Heart right ventricle (tissue), 16 donors: ENCODE data around the gene CRYGS. TPM values are rescaled to one million over a fixed set of nuclear protein-coding genes. Genes with fewer than 3 reads are reported as not detected.

ENCODE experiments used
- ATAC-seq, 8 donors: fragments of 200-7000 bp; cut with Tn5 transposase; one replicate each; pipeline ENCODE4 v1.9.1; 2020; ENCODE audit warnings: mild to moderate bottlenecking in 8 of 8, moderate library complexity in 8 of 8, moderate number of reproducible peaks in 1 of 8
- DNase-seq, 2 donors: peaks; one replicate each; pipeline ENCODE4 v3.0.0-alpha.2; 2020
- H3K27ac ChIP-seq, 10 donors: fragments of 200-600 bp; sonication (generic) in 2 of 10; one replicate each; pipeline versions ENCODE4 v1.5.0 to v1.8.0; 2020 to 2022; ENCODE audit warnings: mild to moderate bottlenecking in 3 of 10
- H3K27me3 ChIP-seq, 7 donors: fragments of 200-600 bp; one replicate each; pipeline ENCODE4 v1.8.0; 2021 to 2022; ENCODE audit warnings: mild to moderate bottlenecking in 2 of 7
- H3K36me3 ChIP-seq, 9 donors: fragments of 200-600 bp; sonication (generic) in 1 of 9; one replicate each; pipeline versions ENCODE4 v1.5.0 to v1.8.0; 2020 to 2022; ENCODE audit warnings: mild to moderate bottlenecking in 2 of 9
- H3K4me1 ChIP-seq, 9 donors: fragments of 200-600 bp; sonication (generic) in 1 of 9; one replicate each; pipeline versions ENCODE4 v1.5.0 to v1.8.0; 2020 to 2022; ENCODE audit warnings: mild to moderate bottlenecking in 4 of 9
- H3K4me3 ChIP-seq, 10 donors: fragments of 200-600 bp; sonication (generic) in 2 of 10; one replicate each; pipeline versions ENCODE4 v1.5.0 to v1.8.0; 2020 to 2022; ENCODE audit warnings: mild to moderate bottlenecking in 7 of 10, moderate library complexity in 2 of 10
- H3K9me3 ChIP-seq, 11 donors: fragments of 200-600 bp in 10 of 11; sonication (generic) in 2 of 11; one replicate each; pipeline versions ENCODE4 v1.5.0 to v1.8.0; 2013 to 2022; ENCODE audit warnings: mild to moderate bottlenecking in 2 of 11, control low read depth in 1 of 11, moderate library complexity in 1 of 11
- WGBS, 2 donors: extraction: QIAGEN DNeasy Blood & Tissue Kit; methylation state at CpG; one replicate each; pipeline ENCODE4 v1.1.7; 2013; ENCODE audit warnings: inconsistent platforms in 1 of 2; 5-methylcytosine and 5-hydroxymethylcytosine counted together
- intact Hi-C, 10 donors: fragments of 100-400 bp; cut with DNase I; formaldehyde crosslinking; loops; one replicate each; pipeline versions ENCODE4 v1.11.1 to v1.14.2; 2022
- polyA plus RNA-seq, 2 donors: library from polyadenylated mRNA; stranded (reverse); fragments of 200-250 nt; gene quantifications; one replicate each; pipeline ENCODE4 v1.2.3, GENCODE V29; 2013
- total RNA-seq, 10 donors: library from RNA; stranded (reverse); fragmentation: NEBNext Ultra II Directional in 3 of 10; extraction: Animal tissue kit (Norgen Biotek cat#: 25700) in 3 of 10; gene quantifications; one replicate each; pipeline versions ENCODE4 v1.2.1 to v1.2.4, GENCODE V29; 2021 to 2023
- TF ChIP-seq, protein P1 (sequence below), 9 donors: fragments of 200-600 bp; sonication (generic) in 2 of 9; IDR thresholded peaks; one replicate each; pipeline versions ENCODE4 v1.5.0 to v1.8.0; 2021 to 2022; ENCODE audit warnings: antibody characterized with exemption in 9 of 9, mild to moderate bottlenecking in 5 of 9, moderate library complexity in 1 of 9
- donor health status: Arrhythmogenic right ventricular cardiomyopathy.
- donor health status: ischemic (EF 13 %, LVEDD 7.1; RV severe dilation, severe dysfunction).
- donor health status: healthy with polysubstance abuse.
- donor health status: DM: no; HTN: yes; CAD: no.
- donor health status: DM: no; HTN: no; CAD: no.
- donor health status: ischemic (EF 25% LVEDD 6.9; RV normal size, moderate dysfunction).
- donor health status: ischemic (EF 25% LVEDD 5.7; RV mildly dilated, moderate dysfunction).
- donor health status: healthy.
- donor health status: DM: yes; HTN: yes; CAD: no.
- donor health status: Ischemic cardiomyopathy.
- donor health status: ischemic (EF 35%, LVEDD 5.7; RV mildly dilated, moderate dysfunction).
- donor health status: nonischemic (EF 11% LVEDD 7.7; RV severe dilation, severe dysfunction).
- donor health status: DM: yes; HTN: yes; CAD: no.
- donor health status: PGD.
- donor health status: ischemic (EF 29% LVEDD 5.4; RV normal size, mild dysfunction).
- donor health status: nonischemic (EF 23%, LVEDD 6.1; RV moderate dilation, normal function).

The CRYGS gene
- total and polyA plus RNA-seq, 12 donors: 0.28 to 8.9 (median 1.1) TPM

DNA sequence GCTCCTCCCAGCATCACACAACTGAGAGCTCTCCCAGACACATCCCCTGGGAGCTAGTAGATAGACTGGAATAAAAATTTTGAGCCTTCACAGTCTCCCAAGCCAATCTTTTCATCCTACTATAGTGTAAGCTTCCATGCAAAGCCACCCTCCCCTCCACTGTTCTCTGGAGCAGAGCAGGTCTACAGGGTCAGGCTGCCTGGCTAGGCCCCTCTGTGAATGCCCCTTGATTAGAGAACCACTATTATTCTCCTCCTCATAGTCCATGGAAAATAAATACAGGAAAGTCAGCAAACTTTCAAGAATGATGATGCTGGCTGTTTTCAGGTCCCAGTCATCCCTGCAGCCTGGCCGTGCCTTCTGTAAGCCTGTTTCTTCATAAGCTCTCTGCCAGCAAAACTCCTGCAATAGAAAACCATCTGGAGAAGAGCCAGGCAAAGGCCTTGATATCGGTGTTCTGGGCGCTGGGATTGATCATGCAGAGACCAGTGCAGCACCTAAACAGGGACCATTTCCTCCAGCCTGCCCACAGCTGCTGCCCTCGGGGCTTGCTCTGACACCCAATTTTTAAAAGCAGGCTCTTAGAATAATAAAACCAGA lies 51.7 kb downstream of the CRYGS start:
- Histone ChIP-seq H3K4me3 (no peak overlapping the region), H3K27ac (peak overlapping the region in 2 of 10 donors; percentile 22 to 51), H3K4me1 (peaks cover 0 to 15% (median 0%) of the 10 kb centered on the region in 9 donors), H3K36me3 (no peaks in the 10 kb centered on the region), H3K9me3 (no peaks in the 10 kb centered on the region), H3K27me3 (no peaks in the 10 kb centered on the region)
- no peak for DNase-seq
- TF ChIP-seq, protein P1, sequence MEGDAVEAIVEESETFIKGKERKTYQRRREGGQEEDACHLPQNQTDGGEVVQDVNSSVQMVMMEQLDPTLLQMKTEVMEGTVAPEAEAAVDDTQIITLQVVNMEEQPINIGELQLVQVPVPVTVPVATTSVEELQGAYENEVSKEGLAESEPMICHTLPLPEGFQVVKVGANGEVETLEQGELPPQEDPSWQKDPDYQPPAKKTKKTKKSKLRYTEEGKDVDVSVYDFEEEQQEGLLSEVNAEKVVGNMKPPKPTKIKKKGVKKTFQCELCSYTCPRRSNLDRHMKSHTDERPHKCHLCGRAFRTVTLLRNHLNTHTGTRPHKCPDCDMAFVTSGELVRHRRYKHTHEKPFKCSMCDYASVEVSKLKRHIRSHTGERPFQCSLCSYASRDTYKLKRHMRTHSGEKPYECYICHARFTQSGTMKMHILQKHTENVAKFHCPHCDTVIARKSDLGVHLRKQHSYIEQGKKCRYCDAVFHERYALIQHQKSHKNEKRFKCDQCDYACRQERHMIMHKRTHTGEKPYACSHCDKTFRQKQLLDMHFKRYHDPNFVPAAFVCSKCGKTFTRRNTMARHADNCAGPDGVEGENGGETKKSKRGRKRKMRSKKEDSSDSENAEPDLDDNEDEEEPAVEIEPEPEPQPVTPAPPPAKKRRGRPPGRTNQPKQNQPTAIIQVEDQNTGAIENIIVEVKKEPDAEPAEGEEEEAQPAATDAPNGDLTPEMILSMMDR (IDR thresholded peaks at IDR 0.05): no peak
- WGBS, 2 donors: 71 to 79% methylated on average over 4 of the region's 4 CpGs
- intact Hi-C loops: no loop called here
- peak in 1 of 8 donors; percentile 40 for ATAC-seq

DNA sequence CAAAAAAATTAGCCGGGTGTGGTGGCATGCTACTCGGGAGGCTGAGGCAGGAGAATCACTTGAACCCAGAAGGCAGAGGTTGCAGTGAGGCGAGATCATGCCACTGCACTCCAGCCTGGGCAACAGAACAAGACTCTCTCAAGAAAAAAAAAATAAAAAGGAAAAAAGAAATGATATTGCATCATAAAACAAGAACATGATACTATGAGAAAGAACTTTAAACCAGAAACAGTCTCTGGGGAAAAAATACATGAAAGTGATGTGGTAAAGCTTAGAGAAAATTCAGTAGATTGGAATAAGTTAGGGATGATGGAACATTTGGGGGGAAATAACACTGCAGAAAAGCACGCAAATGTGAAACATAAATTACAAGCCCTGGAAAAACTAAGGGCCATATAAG lies 54.7 kb downstream of the CRYGS start:
- Histone ChIP-seq H3K4me3 (no peak overlapping the region), H3K36me3 (no peaks in the 10 kb centered on the region), H3K27me3 (no peaks in the 10 kb centered on the region), H3K9me3 (no peaks in the 10 kb centered on the region), H3K27ac (no peak overlapping the region), H3K4me1 (peaks cover 0 to 5% (median 0%) of the 10 kb centered on the region in 9 donors)
- no peak for ATAC-seq
- TF ChIP-seq, protein P1 (IDR thresholded peaks at IDR 0.05): no peak
- intact Hi-C loops: loop anchor here in 1 of 10 donors (5.0 kb wide), 1 partner anchor 232 kb away; no protein-coding TSS in a partner anchor
- 87 to 97% methylated on average over 4 of the region's 4 CpGs for WGBS, 2 donors
- DNase-seq: no peak

Other genes starting within 250 kb of the CRYGS start
- gene DGKG, start 182.1 kb downstream of the CRYGS start, total RNA-seq: 10 to 100 TPM; 14.6 to 75.7 (median 45.4) TPM
- gene DGKG, start 182.1 kb downstream of the CRYGS start, polyA plus RNA-seq: 10 to 100 TPM in 1 of 2 donors, 1 to 10 TPM in 1; 7.2 to 12.3 TPM
- 1 to 10 TPM; 5.6 to 7.9 (median 6.9) TPM for gene TBCCD1, start 23.0 kb upstream of the CRYGS start, total RNA-seq
- 1 to 10 TPM; 3.1 to 5.7 TPM for gene TBCCD1, start 23.0 kb upstream of the CRYGS start, polyA plus RNA-seq
- 10 to 100 TPM; 17.9 to 39.9 (median 23.9) TPM for gene DNAJB11, start 26.3 kb upstream of the CRYGS start, total RNA-seq
- gene DNAJB11, start 26.3 kb upstream of the CRYGS start, polyA plus RNA-seq: 100 to 1,000 TPM in 1 of 2 donors, 10 to 100 TPM in 1; 36.9 to 147 TPM
- not detected for gene AHSG, start 68.7 kb upstream of the CRYGS start, total RNA-seq
- not detected for gene AHSG, start 68.7 kb upstream of the CRYGS start, polyA plus RNA-seq
- under 1 TPM in 4 of 10 donors, not detected in 6; 0.21 to 0.42 (median 0.30) TPM for gene FETUB, start 96.0 kb upstream of the CRYGS start, total RNA-seq
- gene FETUB, start 96.0 kb upstream of the CRYGS start, polyA plus RNA-seq: not detected
- under 1 TPM in 1 of 10 donors, not detected in 9; 0.20 TPM for gene HRG, start 121.6 kb upstream of the CRYGS start, total RNA-seq
- not detected for gene HRG, start 121.6 kb upstream of the CRYGS start, polyA plus RNA-seq
- gene KNG1, start 173.0 kb upstream of the CRYGS start, total RNA-seq: under 1 TPM in 9 of 10 donors, not detected in 1; 0.15 to 0.92 (median 0.42) TPM
- gene KNG1, start 173.0 kb upstream of the CRYGS start, polyA plus RNA-seq: under 1 TPM in 1 of 2 donors, not detected in 1; 0.07 TPM
- 100 to 1,000 TPM; 314 to 476 (median 439) TPM for gene EIF4A2, start 239.2 kb upstream of the CRYGS start, total RNA-seq
- 100 to 1,000 TPM; 231 to 401 TPM for gene EIF4A2, start 239.2 kb upstream of the CRYGS start, polyA plus RNA-seq